C4-2B (cell line): ENCODE data around the gene TM4SF18.

Experiments
- H3K27ac ChIP-seq: fragments of 450-650 bp; 2 replicates; pipeline ENCODE4 v1.5.1; 2017
- ZFX ChIP-seq: fragments of 450-650 bp; IDR thresholded peaks from 2 replicates; pipeline ENCODE4 v1.6.1; 2017
- TF ChIP-seq, protein P1 (sequence below): fragments of 450-650 bp; conservative IDR thresholded peaks from 2 replicates; pipeline ENCODE4 v1.5.1; 2017; ENCODE audit warnings: mild to moderate bottlenecking

Gene TM4SF18

DNA sequence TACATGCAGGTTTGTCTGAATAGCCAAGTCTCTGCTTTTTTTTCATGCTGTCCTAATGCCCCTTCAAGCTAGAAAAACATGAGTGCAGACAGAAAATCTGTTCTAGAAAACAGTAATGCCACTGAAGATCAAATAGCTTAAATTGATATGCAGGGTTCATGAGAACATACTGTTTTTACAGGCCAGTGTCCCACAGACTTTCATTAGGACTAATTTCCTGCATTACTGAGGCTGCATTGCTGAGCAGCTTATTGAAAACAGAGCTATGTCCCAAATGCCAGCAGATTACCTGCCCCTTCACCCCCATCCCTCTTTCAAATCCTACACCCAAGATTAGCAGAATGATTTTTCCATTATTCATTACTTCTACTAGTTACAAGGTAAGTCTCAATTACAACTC lies 665 bp downstream of the TM4SF18 start:
- peak overlapping the region; percentile 84; the same call in 1 of the 2 replicates for H3K27ac ChIP-seq

DNA sequence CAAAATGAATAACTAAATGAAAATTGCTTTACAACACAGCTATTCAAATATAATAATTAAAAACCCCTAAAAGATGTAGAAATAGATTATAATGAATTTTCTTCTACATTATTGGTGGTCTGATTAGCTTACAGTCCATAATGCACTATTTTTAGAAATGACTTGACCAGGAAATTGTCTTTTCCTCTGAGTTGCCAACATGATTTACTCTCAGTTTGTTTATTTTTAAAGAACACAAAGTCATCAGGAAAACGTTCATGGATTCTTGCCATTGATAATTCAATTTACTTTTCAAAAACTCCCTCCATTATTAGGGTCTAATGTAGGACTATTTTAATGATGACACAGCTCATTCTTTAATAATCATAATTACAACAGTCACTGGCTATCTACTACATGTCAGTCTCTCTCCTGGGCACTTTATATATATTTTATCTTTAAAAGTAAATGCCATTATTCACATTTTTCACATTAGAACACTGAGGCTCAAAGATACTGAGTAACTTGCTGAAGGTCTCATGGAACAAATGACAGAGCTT lies 1.1 kb downstream of the TM4SF18 start:
- TF ChIP-seq ZFX: no peak
- H3K27ac ChIP-seq: peak overlapping the region; percentile 84; the same call in 1 of the 2 replicates

More for the DNA sequence above, 665 bp downstream of the TM4SF18 start:
- TF ChIP-seq ZFX: no peak
- TF ChIP-seq, protein P1, sequence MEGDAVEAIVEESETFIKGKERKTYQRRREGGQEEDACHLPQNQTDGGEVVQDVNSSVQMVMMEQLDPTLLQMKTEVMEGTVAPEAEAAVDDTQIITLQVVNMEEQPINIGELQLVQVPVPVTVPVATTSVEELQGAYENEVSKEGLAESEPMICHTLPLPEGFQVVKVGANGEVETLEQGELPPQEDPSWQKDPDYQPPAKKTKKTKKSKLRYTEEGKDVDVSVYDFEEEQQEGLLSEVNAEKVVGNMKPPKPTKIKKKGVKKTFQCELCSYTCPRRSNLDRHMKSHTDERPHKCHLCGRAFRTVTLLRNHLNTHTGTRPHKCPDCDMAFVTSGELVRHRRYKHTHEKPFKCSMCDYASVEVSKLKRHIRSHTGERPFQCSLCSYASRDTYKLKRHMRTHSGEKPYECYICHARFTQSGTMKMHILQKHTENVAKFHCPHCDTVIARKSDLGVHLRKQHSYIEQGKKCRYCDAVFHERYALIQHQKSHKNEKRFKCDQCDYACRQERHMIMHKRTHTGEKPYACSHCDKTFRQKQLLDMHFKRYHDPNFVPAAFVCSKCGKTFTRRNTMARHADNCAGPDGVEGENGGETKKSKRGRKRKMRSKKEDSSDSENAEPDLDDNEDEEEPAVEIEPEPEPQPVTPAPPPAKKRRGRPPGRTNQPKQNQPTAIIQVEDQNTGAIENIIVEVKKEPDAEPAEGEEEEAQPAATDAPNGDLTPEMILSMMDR: no peak

DNA sequence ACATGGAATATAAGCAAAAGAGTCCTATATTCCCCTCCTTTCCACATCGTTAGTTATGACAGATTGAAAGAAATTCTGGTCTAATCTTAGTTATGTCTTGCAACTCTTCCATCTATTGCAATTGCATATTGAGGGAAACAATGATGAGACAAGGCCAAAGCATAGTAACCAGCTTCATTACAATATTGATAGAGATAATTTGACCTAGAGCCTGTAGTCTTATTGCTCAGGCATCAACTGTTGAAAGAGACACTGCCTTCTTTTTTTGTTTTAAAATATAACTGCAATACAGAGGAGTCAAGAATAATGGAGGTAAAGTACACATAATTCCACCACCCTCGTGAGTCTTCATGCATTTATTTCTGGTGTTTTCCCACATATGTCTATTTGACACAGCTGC lies 2.0 kb downstream of the TM4SF18 start:
- no peak overlapping the region for H3K27ac ChIP-seq
- TF ChIP-seq, protein P1: no peak
- TF ChIP-seq ZFX: no peak

DNA sequence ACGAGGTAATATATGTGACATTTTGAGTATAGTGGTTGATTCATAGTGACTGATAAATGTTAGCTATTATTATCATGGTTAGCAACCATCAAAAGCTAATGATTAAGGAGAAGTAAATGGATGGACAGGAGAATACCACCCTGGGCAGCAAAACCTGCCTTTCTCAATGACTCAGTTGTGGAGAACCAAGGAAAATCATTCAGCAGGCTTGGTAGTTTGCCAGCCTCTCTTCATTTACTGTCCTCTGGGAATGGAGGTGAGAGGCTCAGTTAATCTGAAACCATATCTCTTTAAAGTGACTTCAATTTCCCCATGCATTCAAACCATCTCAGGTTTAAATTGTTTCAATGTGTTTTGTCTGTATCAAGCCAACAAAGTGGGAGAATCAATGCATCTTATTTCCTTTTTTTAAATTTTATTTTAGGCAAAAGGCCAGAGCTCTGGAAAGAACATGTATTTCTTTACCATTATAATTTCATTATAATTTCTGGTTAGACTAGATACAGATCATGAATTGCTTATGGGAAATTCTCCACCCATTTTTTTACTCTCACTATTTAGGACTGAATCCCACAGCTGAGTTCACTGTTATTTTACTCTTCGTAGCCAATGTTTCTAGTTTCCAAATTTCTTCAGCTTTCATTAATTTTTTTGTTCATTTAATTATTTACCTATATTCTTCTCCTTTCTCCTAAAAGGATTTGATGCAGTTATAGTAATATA lies 2.7 kb downstream of the TM4SF18 start:
- TF ChIP-seq ZFX: no peak
- TF ChIP-seq, protein P1: no peak
- no peak overlapping the region; the same call in 1 of the 2 replicates for H3K27ac ChIP-seq

DNA sequence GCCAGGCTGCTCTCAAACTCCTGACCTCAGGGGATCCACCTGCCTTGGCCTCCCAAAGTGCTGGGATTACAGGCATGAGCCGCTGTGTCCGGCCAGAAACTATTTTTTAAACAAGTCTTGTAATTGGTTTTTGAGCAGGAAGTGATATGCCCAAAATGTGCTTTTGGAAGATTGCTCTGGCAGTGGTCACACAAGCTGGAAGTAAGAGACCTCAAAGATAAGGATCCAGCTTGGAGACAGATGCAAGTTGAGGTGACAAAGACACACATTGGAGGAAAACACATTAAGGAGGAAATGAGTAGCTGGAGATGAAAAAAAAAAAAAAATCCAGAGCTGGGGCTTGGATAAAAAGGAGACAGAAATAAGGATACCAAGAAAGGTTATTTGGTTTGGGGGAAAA lies 6.3 kb downstream of the TM4SF18 start:
- peak overlapping the region; percentile 51 for H3K27ac ChIP-seq
- TF ChIP-seq ZFX: no peak

DNA sequence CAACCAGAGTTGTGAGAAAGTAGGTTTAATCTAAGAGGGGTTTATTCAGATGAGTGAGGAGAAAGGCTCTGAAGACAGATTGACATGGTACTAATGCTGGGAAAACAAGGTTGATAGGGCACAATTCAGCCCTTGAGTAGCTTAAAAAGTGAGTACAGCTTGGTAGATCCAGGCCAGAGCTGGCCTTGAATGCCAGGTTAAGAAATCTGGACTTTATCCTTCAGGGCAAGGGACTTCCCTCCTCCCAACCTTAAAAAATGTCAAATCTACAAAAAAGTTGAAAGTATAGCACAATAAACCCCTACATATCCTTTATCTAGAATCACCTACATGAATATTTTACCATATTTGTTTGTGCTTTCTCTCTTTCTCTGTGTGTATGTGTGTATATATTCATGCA lies 7.9 kb downstream of the TM4SF18 start:
- TF ChIP-seq, protein P1: no peak
- TF ChIP-seq ZFX: no peak
- no peak overlapping the region for H3K27ac ChIP-seq

DNA sequence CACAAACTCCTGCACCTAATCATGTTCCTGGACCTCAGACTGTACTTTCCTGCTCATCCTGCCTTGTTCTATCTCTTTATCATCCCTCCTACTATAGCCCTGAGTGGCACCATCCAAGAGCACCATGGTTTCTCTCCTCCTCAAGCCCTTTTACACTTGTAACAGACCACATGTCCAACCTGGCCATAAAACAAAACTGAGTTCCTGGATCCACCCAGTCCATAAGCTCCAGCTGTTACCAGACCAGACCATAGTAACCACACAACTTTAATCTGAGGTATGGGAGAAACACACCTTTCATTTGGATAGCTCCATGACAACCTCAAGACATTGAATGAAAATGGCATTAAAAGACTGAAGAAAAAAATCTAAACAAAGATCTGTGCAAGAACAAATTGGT lies 9.1 kb downstream of the TM4SF18 start:
- H3K27ac ChIP-seq: no peak overlapping the region; the same call in 1 of the 2 replicates
- TF ChIP-seq, protein P1: no peak
- TF ChIP-seq ZFX: no peak

DNA sequence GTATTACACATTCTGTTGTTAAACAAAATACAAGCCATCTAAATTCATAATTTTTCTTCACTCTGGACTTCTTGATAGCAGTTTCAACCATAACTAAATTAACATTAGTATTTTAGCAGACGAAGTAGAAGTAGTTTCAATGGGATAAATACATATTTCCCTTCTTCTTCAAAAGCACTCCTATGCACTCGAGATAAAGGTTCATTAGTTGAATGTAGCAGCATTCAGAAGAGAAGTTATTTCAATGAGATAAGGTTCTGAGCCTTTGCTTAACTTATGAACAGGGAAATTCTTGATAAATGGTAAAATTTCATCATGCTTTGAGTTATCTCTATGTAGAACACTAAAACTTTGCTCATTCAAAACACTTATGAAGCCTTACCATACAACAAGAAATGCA lies 11.8 kb downstream of the TM4SF18 start:
- TF ChIP-seq ZFX: no peak
- TF ChIP-seq, protein P1: no peak
- H3K27ac ChIP-seq: no peak overlapping the region
